Activated naive CD8-positive, alpha-beta T cell treated with anti-CD3 and anti-CD28 coated beads, Interleukin-2, amount 50 U/mL, for 16 hours (primary cell): ENCODE results near the gene PPP1CA.
A peak's percentile ranks its signal among the peaks of the same experiment; 100 is the strongest.

ENCODE experiments used
- DNase-seq: peaks from one replicate; pipeline ENCODE4 v3.0.0-alpha.2; 2020; ENCODE audit warnings: low read depth, low spot score

PPP1CA gene

DNA sequence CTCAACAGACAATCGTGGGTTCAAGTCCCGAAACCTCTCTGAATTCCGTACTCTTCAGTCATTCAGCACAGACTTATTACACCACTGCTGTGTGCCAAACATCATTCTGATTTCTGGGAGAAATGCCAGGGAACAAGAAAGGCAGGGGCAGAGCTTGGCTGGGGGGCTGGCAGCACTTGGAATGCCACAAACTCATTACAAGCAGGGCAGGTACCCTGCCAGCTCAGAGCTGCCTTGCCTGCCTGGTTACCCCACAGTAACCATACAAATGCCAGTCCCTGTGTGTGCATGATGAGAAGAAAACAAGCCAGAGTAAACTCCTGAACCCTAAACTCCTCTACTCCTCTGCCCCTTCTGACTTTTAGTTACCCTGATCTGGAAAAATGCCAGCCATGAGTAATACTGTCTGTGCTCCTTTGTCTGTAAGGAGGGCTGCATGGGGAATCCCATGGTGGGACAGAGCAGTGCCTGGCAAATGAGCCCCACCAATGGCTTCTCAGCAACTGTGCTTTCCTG, 16.7 kb downstream of the PPP1CA start:
- no peak for DNase-seq

DNA sequence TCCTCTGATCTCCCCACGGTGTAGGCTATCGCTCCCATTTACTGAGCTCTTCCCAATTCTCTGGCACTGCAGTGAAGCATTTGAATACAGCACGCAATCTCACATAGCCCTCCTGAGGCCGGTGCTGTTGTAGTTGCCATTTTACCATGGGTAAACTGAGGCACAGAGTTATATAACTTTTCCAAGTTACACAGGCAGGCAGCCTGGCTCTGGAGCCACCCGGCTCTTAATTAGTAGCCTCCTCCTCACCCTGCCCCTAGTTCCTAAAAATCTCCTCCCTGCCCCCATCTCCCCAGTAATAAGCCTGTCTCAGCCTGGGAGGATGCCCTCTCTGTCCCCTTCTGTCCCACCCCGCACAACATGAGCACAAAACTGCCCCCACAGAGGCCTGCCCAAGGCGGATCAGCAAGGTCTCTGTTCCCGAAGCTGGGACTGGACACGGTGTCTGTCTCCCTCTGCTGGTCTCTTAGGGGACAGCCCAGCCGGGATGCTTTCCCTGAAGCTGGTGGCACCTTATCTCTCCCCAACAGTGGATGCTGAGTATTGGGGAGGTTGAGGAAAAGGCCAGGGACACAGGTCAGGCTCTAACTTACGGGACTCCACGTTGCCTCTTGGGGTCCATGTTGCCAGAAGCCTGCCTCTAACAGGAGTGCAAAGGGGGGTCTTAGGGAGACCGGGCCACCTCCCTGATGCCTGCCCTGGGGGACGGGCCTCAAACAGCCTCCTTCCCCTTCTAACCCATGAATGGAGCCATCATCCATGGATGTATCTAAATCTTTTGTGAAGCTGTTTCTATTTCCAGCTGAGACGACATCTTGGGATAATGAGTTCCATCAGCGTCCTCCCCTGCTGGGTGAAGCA, 19.2 kb downstream of the PPP1CA start:
- DNase-seq: peak; percentile 73

DNA sequence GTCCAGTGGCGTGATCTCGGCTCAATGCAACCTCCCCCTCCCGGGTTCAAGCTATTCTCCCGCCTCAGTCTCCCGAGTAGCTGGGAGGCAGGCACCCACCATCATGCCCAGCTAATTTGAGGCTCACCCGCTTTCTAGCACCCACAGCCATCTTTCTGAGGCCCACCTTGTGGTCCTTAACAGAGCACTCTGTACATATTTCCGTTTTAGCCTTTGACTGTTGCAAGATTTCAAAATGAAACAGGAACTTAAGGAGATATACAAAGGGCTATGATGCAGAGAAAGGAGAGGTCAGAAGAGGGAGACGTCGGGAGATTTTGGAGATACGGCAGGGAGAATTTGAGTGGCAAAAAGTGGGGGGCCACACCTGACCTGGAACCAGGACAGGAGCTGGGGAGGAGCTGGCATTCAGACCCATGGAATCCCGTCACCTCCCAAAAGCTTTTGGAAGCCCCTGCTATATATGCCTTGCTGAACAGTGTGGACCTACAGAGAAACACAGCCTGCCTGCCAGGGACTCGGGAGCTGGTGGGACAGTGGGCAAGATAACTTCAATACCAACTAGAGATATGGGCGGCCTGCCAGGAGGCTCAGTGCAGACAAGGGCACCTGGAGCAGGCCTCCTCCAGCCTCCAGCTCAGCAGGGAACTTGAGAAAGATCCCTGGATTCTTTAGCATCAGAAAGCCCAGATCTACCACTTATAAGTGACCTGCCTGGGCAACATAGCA, 20.2 kb downstream of the PPP1CA start:
- no peak for DNase-seq

DNA sequence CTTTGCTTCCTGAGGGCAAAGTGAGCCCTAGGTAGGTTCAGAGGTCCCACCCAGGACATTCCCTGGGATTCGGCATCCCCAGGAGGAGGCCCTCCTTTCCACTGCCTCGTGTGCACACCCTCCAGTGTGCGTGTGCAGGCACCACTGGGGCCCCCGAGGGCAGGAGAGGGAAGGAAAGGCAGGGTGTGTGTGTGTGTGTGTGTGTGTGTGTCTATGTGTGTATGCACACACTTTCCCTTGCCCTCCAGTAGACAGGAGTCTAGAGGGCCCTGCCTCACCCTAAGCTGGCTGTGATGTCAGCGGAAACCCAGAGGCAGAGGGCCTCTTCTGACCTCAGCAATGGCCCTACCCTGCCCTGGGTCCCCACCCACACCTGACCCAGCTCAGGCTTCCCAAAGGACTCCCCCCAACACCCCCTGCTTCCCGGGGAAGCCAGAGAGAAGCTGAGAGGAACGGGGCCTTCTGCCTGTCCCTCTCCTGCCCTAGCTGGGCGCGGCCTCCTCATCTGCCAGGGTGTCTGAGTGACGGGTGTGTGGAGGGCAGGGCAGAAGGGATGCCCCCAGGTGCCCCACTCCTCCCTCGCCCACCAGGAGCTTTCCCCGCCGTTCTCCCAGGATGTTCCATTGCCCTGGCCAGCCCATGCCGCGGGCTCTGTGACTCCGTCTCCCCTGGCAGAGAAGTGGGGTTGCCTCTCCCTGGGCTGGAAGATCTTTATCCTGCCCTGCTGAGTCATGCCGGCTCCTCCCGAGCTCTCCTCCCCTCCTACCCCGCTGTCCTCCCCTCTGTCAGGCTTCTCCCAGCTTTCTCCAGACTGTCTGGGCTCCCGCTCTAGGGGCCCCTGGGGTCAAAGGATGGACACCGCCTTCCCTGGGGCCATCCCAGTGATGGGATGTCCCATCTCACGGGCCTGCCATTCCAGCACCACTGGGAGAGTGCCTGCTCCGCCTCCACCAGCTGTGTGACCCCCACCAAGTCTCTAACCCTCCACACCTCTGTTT, 22.3 kb downstream of the PPP1CA start:
- no peak for DNase-seq

DNA sequence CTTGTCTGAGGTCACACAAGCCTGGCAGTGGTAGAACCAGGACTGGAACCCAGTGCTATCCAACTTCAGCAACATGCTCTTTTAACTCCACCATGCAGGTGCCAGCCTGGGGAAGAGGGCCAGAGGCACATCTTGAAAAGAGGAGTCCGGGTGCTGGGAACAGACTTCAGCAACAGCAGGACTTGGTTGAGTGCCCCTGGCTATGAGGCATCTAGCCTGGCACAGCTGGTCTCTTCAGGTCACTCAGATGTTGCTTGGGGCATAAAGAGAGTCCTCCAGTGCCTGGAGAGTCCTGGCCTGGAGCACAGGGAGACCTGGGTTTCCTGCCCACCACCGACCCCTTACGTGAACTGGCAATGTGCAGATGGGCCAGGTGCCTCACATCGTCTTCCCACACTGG, 23.1 kb downstream of the PPP1CA start:
- no peak for DNase-seq

DNA sequence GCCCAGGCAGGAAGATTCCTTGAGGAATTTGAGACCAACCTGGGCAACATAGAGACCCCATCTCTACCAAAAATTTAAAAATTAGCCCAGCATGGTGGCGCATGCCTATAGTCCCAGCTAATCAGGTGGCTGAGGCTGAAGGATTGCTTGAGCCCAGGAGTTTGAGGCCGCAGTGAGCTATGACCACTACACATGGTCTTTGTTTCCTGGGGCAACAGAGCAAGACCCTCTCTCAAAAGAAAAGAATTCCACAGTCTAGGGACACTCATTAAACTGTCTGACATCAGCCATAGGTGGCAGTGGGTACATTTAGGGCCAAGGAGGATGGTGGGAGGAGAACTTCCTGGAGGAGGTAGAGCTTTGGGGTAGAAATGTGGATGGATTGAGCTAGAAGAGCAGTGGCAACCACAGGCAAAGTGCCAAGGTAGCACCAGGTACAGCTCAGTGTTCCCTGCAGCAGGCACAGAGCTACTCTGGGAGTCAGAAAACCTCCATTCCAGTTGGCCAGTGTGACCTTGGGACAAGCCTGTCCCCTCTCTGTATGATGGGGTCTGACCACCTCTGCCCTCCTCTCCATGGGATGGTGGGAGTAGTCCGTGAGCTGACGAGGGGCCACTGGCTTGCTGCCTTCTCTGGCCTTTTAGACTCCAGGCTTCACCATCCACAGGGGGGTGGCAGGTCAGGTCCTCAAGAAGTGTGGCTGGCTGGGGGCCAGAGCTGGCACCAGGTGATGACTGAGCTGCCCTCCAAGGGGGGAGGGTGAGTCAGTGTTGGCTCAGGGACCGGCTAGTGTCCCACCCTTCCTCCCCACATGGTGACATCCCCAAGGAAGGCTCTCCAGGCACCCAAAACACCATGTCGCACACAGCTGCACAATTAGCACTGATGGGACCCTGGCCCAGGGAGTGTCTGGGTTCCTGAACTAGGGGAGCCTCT, 24.5 kb downstream of the PPP1CA start:
- DNase-seq: no peak

DNA sequence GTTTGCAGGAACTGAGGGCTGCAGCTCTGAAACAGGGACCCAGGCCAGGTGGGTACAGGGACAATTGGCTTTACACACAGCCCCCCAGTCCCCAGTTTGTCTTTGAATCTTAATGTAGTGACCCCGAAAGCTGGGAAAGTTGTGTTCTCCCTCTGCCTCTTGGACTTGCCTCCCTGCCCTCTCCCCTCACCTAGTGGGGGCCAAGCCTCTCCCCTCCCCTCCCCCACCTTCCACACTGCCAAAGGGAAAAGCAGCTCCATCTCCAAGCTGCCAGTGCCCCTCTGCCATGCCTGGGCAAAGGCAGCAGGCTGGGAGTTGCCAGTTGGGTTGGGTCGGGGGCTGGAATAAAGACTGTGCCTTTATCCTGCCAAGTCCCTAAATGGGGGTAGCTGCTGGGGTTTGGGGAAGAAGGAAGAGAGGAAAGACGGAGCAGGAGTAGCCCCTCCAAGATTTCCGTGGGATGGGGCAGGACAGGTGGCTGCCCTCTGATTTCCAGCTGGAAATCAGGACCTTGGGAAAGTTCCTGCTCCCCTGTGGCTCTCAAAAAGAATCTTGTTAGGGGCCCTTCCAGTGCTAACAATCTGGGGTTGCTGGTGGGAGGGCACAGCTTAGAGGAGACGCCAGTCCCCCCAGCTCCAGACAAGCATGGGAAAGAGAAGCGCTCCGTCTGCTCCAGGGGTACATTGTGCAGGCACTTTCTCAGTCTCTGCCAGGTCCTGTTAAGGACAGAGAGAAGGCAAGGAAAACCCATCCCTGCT, 25.4 kb downstream of the PPP1CA start:
- no peak for DNase-seq

DNA sequence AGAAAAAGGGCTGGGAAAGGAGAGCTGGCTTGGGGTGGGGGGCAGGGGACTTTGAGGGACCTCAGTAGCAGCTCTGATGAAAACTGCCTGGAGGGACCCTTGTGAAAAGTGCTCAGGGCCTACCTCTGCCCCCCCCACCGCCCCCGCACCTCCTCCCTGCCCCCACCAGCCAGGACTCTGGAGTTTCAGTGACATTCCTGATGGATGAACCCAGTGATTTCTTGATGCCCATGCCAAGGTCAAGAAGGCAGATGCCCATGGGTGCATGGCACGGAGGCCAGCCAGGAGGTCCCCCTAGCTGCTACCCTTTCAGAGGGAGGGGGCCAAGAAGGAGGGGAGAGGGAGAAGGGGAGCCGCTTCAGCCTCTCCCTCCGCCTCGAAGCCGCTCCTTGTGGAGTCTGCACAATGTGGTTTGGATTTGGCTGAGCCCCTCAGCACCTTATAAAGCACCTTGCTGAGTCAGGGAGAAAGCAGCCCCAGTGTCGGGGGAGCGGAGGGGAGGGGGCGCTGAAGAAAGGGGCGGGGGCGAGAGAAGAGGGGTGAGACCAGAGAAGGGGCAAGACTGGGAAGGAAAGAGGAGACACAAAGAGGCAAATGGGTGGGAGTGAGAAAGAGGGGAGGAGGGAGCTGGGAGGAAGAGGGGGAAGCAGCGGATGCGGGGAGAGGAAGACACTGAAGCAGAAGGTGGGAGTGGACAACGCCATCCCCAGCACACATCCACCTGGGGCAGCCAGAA, 26.2 kb downstream of the PPP1CA start:
- DNase-seq: no peak

DNA sequence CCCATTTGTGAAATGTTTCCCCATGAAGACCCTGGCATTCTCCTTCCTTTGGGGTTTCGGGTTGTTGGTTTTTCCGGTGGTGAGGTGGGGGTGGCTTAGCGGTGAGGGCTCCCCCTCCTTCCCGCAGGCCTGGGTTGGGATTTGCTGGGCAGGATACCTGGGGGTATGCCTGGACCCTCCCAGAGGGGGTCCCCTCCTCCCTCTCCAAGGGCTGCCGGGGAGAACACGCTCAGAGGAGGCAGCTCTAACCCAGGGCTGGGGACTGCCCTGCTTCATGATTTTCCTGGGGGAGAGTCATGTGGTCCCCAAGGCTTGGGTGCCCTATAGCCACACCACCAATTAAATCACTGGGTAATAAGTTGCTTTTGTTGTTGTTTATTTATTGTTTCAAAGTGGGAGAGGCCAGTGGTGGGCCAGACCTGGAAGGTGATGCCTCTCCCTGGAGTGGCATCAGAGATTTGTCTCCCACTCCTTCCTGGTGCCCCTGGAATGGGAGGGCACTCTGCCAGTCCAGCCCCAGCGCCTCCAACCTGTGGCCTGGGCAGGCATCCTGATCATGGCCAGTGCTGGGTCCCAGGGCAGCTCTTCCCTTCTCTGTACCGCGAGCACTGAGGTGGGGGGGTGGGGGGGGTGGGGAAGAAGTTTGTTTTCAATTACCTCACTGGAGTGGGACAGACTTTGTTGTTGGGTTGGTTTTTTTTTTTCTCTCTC, 26.9 kb downstream of the PPP1CA start:
- DNase-seq: no peak

DNA sequence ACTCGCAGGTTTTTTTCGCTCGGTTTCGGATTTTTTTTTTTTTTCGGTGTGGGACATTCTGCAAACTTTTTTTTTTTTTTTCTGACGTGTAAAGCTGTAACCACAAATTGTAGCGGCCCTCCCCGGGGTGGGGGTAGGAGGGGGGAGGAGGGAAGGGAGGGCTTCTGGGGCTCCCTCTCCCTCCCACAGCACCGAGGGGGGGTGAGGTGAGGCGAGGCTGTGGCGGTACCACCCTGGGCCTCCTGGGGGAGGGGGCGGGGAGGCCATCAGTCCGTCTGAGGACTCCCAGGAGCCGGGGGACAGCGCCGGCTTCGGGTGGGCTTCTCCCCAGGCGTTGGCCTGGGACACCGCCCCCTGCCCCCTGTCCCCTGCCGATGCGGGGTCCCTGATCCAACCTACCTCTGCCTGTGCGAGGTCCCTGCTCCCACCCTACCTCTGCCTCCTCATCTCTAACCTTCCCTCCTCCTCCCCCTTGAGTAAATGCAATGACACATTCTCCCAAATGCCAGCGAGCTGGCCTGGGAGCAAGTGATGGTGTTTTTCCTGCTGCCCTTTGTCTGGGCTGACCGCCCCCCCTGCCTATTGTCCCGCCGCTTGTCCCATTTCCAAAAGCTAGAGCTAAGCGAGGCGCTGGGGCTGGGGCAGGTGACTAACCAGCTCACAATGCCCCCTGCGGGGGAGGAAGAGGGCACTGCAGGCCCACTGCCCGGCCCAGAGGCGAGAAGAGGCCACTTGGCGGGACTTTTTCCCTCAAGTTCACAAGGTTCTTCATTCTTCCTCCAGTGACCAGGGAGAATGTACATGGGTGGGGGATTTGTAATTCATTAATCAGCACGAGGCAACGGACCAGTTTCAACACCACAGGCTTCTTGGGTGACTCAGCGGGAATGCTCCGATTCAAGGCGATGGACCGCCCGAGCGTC, 27.7 kb downstream of the PPP1CA start:
- no peak for DNase-seq

DNA sequence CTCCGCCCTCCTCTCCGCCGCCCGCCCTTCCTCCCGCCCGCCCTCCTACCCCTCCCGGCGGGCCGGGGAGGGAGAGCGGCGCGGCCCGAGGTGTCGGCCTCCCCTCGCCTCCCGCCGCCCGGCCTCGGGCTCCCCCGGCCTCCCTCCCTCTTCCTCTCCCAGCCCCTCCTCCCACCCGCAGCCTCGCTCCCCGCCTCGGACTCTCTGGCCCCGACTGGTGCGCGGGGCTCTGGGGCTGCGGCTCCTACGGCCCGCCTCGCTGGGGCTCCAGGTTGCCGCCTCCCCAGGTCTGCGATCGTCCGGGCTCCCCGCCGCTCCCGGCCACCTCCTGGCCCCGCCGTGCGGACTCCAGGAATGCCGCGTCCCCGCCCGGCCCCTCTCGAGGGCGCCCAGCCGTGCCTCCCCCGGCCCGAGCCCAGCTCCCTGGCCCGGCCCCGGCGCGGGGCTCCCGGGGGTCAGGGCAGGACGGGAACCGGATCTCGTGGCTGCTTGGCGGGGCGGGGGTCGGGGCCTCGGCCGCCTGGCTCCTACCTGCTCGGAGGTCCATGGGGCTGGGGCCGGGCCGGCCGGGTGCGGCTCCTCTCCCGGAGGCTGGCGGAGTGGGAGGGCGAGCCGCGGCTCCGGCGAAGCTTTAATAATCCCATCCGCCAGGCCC, 28.5 kb downstream of the PPP1CA start, which contains the start of gene CLCF1:
CLCF1 (minus strand) TSS at position 606 of the 655 bp plus-strand sequence; CDS start at position 547, 59 bp downstream.
- no peak for DNase-seq

DNA sequence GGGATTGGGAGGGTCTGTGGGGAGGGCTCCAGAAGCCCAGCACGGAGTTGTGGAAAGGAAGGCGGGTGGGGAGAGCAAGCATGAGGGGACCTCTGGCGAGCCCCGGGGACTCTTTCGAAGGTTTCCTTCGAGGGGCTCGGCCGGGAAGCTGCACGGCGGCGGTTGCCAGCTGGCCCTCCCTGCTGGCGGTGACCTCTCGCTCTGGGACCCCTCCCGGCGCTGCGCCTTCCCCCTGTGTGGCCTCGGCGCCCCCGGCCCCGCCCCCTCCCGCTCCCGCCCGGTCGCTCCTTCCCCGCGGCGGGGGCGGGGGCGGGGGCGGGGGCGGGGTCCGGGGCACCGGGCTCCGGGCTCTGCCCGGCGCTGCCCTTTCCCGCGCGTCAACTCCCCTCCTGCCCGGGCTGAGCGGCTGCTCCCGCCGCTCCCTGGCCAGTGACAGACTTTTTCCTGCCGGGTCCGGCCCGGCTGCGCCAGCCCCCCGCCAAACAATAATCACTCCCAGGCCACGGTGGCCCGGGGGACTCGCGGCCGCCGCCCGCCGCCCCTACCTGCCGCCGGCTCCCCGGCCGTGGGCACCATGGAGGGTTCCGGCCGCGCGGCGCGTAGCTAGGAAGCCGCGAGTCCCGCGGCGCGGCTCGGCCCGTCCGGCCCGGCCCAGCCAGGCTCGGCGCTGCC, 29.2 kb downstream of the PPP1CA start:
- DNase-seq: no peak

DNA sequence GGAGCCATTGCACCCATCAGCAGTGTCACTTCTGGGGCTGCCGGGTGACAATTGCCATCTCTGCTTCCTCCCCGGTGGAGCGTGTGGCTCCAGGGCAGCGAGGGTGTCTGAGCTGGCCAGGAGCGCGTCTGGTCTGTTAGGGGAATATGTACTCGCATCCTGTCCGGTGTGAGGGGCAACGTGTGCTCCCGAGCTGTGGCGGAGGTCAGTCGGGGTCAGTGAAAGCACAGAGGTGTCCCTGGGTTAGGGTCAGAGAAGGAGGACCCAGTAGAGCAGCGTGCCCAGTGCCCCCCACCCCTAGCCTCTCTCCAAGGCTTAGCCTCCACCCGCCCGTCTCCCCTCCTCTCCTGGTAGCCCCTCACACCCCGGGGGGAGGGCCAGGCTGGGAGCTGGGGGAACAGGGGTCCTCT, 29.7 kb downstream of the PPP1CA start:
- DNase-seq: no peak

DNA sequence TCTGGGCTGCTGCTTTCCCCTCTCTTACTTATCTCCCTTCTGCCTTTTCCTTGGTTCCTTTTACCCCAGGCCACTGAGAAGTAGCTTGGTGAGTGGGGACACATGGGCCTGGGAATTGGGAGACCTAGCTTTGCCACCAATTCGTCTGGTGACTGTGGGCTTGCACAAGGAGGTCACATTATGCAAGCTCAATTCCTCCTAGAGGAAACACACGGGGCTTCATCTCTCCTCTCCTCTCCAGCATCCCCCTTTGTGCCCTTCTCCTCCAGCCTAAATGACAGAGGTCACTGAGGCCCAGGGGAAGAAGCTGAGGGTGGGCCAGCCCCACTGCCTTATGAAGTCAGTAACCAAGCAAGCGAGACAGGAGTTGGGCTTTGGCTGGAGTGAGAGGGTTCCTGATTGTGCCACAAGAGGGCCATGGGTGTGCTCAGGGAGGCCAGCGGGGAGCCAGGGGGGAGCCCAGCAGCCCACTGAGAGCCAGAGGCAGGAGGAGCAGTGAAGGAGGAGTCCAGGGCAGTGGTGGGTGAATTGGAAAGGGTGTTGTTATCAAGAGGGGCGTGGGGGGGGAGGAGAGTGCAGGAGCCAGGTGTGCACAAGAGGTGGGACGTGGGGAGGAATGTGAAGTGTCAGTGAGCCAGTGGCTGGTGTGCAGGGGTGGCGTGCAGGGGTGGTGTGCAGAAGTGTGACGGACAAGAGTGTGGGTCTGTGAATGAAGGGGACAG, 30.3 kb downstream of the PPP1CA start:
- no peak for DNase-seq

DNA sequence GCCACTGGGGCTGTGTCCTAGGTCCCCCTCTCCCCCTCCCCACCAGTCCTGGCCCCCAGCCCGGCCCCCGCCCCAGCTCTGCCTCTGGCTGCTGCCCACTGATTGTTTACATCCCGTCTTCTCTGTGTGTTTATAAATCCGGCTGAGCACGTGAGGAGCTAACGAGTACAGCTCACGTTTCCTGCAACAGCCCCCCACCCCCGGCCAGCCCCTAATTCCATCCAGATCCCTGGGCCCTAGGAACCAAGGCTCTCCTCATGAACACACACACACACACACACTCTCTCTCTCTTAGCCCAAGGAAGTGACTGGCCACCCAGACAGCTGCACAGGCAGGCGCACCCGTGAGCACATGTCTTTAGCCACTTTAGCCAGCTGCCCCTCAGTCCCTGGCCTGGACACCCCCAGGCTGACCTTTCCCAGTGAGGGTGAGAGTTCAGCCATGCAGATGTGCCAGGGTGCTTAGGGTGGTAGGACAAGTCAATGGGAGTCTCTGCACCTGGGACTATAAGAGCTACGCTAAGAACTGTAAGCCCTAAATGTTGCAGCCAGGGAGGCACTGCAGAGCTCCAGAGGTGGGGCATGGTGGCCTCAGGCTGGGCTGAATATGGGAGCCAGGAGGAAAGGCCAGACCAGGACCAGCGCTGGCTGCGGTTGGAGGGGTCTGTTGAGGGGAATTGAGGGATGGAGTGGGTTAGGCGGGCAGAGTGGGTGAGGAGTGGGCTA, 31.1 kb downstream of the PPP1CA start:
- DNase-seq: no peak
